ENCODE measurements around the gene NMRK2.
"Not testable (repeated sequence)": the region's sequence is repeated elsewhere in the genome, so short reads cannot be mapped to it uniquely, and the experiment has no call there.

The NMRK2 gene

GRCh38 chr19:3936506-3937442 lies 3.9 kb downstream of the NMRK2 start:
- DNase-seq (ENCODE audit: low read depth) = no peak

- DNase-seq (ENCODE audit: low read depth) = not testable (repeated sequence)
Measured at GRCh38 chr19:3938300-3938950, 5.6 kb downstream of the NMRK2 start.

GRCh38 chr19:3942790-3943409 lies 10.0 kb downstream of the NMRK2 start:
- DNase-seq (ENCODE audit: low read depth) = no peak

GRCh38 chr19:3944018-3944721 lies 11.3 kb downstream of the NMRK2 start:
- no peak for DNase-seq (ENCODE audit: low read depth)

GRCh38 chr19:3945838-3946237 lies 13.0 kb downstream of the NMRK2 start:
- no peak for DNase-seq (ENCODE audit: low read depth)

GRCh38 chr19:3947316-3947933 lies 14.6 kb downstream of the NMRK2 start:
- DNase-seq (ENCODE audit: low read depth) = not testable (repeated sequence)

- DNase-seq (ENCODE audit: low read depth) = no peak
Measured at GRCh38 chr19:3949294-3949693, 16.4 kb downstream of the NMRK2 start.

GRCh38 chr19:3949997-3950859 lies 17.4 kb downstream of the NMRK2 start:
- no peak for DNase-seq (ENCODE audit: low read depth)

- DNase-seq (ENCODE audit: low read depth) = no peak
Measured at GRCh38 chr19:3950871-3951861, 18.3 kb downstream of the NMRK2 start.

GRCh38 chr19:3952755-3953276 lies 19.9 kb downstream of the NMRK2 start:
- not testable (repeated sequence) for DNase-seq (ENCODE audit: low read depth)

- DNase-seq (ENCODE audit: low read depth) = no peak
Measured at GRCh38 chr19:3954107-3954506, 21.2 kb downstream of the NMRK2 start.

- DNase-seq (ENCODE audit: low read depth) = not testable (repeated sequence)
Measured at GRCh38 chr19:3955276-3955675, 22.4 kb downstream of the NMRK2 start.

GRCh38 chr19:3955688-3956087 lies 22.8 kb downstream of the NMRK2 start:
- no peak for DNase-seq (ENCODE audit: low read depth)

- DNase-seq (ENCODE audit: low read depth) = no peak
Measured at GRCh38 chr19:3958836-3959765, 26.2 kb downstream of the NMRK2 start.

GRCh38 chr19:3959766-3960131 lies 26.9 kb downstream of the NMRK2 start:
- no peak for DNase-seq (ENCODE audit: low read depth)

GRCh38 chr19:3961007-3961406 lies 28.1 kb downstream of the NMRK2 start:
- DNase-seq (ENCODE audit: low read depth) = no peak

GRCh38 chr19:3963458-3964255 lies 30.8 kb downstream of the NMRK2 start:
- no peak for DNase-seq (ENCODE audit: low read depth)
